Trophoblast cell (in vitro differentiated cells and primary cell): ENCODE measurements around the gene NDFIP1.

Experiments used
- DNase-seq, 2 donors: peaks; one replicate each; pipeline ENCODE4 v3.0.0-alpha.2; 2016
- H2AFZ ChIP-seq: 2 replicates; pipeline ENCODE4 v1.6.1; 2013; ENCODE audit warnings: low read length, moderate library complexity, mild to moderate bottlenecking; ENCODE audit not compliant: insufficient read depth, poor library complexity
- H2AK5ac ChIP-seq: 2 replicates; pipeline ENCODE4 v1.6.1; 2013; ENCODE audit warnings: mild to moderate bottlenecking, low read length
- H2BK120ac ChIP-seq: 2 replicates; pipeline ENCODE4 v1.6.1; 2013; ENCODE audit warnings: low read length, mild to moderate bottlenecking, moderate library complexity; ENCODE audit not compliant: insufficient read depth, poor library complexity
- H2BK12ac ChIP-seq: 2 replicates; pipeline ENCODE4 v1.6.1; 2013; ENCODE audit warnings: mild to moderate bottlenecking, low read length, moderate library complexity
- H2BK5ac ChIP-seq: 2 replicates; pipeline ENCODE4 v1.6.1; 2013; ENCODE audit warnings: low read length, low read depth, moderate library complexity, mild to moderate bottlenecking; ENCODE audit not compliant: poor library complexity
- H3K14ac ChIP-seq: 2 replicates; pipeline ENCODE4 v1.6.1; 2013; ENCODE audit warnings: mild to moderate bottlenecking, low read length
- H3K18ac ChIP-seq: 2 replicates; pipeline ENCODE4 v1.6.1; 2013; ENCODE audit warnings: mild to moderate bottlenecking, low read length
- H3K23ac ChIP-seq: 2 replicates; pipeline ENCODE4 v1.6.1; 2013; ENCODE audit warnings: low read length
- H3K27ac ChIP-seq: 2 replicates; pipeline ENCODE4 v1.5.1; 2013; ENCODE audit warnings: low read depth, mild to moderate bottlenecking, inconsistent platforms, low read length, moderate library complexity
- H3K27me3 ChIP-seq: 2 replicates; pipeline ENCODE4 v1.6.1; 2013; ENCODE audit warnings: inconsistent platforms, mild to moderate bottlenecking, low read length, moderate library complexity; ENCODE audit not compliant: insufficient read depth
- H3K36me3 ChIP-seq, 2 experiments: 1 replicate in 1 of 2; 2 replicates in 1 of 2; pipeline ENCODE4 v1.6.1; 2013; ENCODE audit warnings: low read length in 2 of 2, mild to moderate bottlenecking in 2 of 2, moderate library complexity in 1 of 2; ENCODE audit not compliant: insufficient read depth in 2 of 2, control insufficient read depth in 1 of 2
- H3K4ac ChIP-seq: 2 replicates; pipeline ENCODE4 v1.6.1; 2013; ENCODE audit warnings: low read depth, mild to moderate bottlenecking, low read length, moderate library complexity
- H3K4me1 ChIP-seq, 2 experiments: 1 replicate in 1 of 2; 2 replicates in 1 of 2; pipeline ENCODE4 v1.6.1; 2013; ENCODE audit warnings: low read length in 2 of 2, mild to moderate bottlenecking in 2 of 2, moderate library complexity in 1 of 2; ENCODE audit not compliant: insufficient read depth in 2 of 2, control insufficient read depth in 1 of 2
- H3K4me2 ChIP-seq: 2 replicates; pipeline ENCODE4 v1.6.1; 2013; ENCODE audit warnings: inconsistent platforms, mild to moderate bottlenecking, low read length, moderate library complexity
- H3K4me3 ChIP-seq: 2 replicates; pipeline ENCODE4 v1.5.1; 2013; ENCODE audit warnings: mild to moderate bottlenecking, low read depth, low read length, inconsistent platforms
- H3K79me1 ChIP-seq: one replicate; pipeline ENCODE4 v1.6.1; 2013; ENCODE audit warnings: low read length
- H3K79me2 ChIP-seq: 2 replicates; pipeline ENCODE4 v1.6.1; 2013; ENCODE audit warnings: low read length, mild to moderate bottlenecking; ENCODE audit not compliant: control insufficient read depth, insufficient read depth, poor library complexity
- H3K9ac ChIP-seq: 2 replicates; pipeline ENCODE4 v1.6.1; 2013; ENCODE audit warnings: mild to moderate bottlenecking, low read length
- H3K9me3 ChIP-seq: 2 replicates; pipeline ENCODE4 v1.6.1; 2013; ENCODE audit warnings: low read depth, mild to moderate bottlenecking, control low read depth, inconsistent platforms, low read length; ENCODE audit not compliant: insufficient read depth
- H4K12ac ChIP-seq: 2 replicates; pipeline ENCODE4 v1.6.1; 2013; ENCODE audit warnings: low read depth, mild to moderate bottlenecking, low read length, moderate library complexity
- H4K8ac ChIP-seq: 2 replicates; pipeline ENCODE4 v1.6.1; 2013; ENCODE audit warnings: low read depth, mild to moderate bottlenecking, low read length, moderate library complexity
- H4K91ac ChIP-seq: one replicate; pipeline ENCODE4 v1.6.1; 2013; ENCODE audit warnings: low read depth, mild to moderate bottlenecking, low read length, moderate library complexity
- WGBS: extraction: QIAGEN DNeasy Blood & Tissue Kit; methylation state at CpG from one replicate; pipeline ENCODE4 v1.1.7; 2013; ENCODE audit warnings: missing lambda C conversion rate; ENCODE audit not compliant: insufficient read length, insufficient coverage; ENCODE audit errors: extremely low coverage; 5-methylcytosine and 5-hydroxymethylcytosine counted together

NDFIP1 gene

DNA sequence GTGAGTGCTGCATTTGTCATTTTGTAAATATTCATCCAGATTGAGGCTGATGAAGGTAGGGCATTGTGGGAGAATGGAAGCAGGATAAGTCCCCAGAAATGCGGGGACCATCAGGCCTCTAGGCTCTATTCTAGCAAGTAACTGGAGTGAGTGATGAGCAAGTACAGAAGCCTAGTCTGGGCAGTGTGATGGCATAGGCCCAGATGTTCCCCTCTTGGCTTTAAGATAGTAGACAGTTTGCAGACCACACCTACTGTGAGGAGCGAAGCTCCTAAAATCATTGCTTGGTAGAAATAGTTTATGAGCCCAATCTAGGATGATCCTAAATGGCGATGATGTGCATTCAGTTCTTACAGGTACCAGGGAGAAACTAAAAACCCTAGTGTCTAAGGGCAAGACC lies 24.3 kb downstream of the NDFIP1 start:
- H3K4me2 ChIP-seq = no peak overlapping the region
- H3K4me3 ChIP-seq = no peak overlapping the region
- H4K12ac ChIP-seq = no peak overlapping the region
- no peak overlapping the region for H2BK5ac ChIP-seq
- H3K36me3 ChIP-seq = peaks cover 3 to 9% of the 10 kb centered on the region in 2 experiments
- no peaks in the 10 kb centered on the region for H3K79me1 ChIP-seq
- H3K18ac ChIP-seq = no peak overlapping the region
- no peaks in the 10 kb centered on the region for H3K4me1 ChIP-seq
- no peak overlapping the region for H3K27ac ChIP-seq
- WGBS = no CpG with 5 or more reads among the region's 3 CpGs
- no peaks in the 10 kb centered on the region for H3K9me3 ChIP-seq
- no peak overlapping the region for H2AK5ac ChIP-seq
- H3K14ac ChIP-seq = no peak overlapping the region
- no peak overlapping the region for H3K9ac ChIP-seq
- no peak overlapping the region for H2BK12ac ChIP-seq
- H3K27me3 ChIP-seq = no peaks in the 10 kb centered on the region
- H4K91ac ChIP-seq = no peak overlapping the region
- H2BK120ac ChIP-seq = no peak overlapping the region
- H3K79me2 ChIP-seq = no peaks in the 10 kb centered on the region
- no peak overlapping the region for H3K4ac ChIP-seq
- DNase-seq = no peak
- H2AFZ ChIP-seq = no peak overlapping the region
- H3K23ac ChIP-seq = no peak overlapping the region
- no peak overlapping the region for H4K8ac ChIP-seq

DNA sequence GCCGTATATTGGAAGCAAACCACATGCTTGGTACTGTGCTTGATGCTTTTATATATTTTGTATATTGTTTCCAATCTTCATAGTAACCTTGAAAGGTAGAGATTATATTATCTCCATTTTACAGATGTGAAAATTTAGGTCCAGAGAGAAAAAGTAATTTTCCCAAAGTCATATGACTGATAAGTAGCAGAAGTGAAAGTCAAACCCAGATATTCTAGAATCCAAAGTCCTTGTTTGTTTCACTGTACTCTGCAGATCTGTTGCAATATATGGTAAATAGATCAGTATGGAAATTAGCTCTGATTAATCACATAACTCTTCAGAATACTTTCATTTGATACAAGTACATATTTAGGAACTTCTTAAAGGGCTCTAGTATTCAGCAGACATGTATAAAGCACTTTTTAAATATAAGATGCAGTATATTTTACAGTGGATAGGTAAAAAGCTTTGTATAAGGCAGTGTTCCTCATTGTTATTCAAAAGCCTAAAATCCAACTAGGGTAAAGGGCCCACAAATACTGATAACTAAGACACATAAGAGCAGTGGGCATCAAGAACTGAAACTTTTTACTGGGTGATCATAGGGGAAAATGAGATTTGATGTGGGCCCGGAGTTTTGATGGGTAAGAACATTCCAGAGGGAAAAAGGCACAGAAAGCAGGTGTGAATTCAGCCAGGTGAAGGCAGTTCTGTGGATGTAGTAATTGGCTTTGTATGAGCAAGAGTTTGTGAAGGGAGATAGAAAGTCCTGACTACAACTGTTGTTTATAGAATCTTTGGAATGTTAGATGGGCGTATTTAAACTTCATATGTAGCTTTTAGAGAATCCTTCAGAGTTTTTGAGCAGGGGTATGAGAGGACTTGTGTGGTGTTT lies 25.0 kb downstream of the NDFIP1 start:
- peak; percentile 41 to 81 for DNase-seq
- Histone ChIP-seq H3K14ac (no peak overlapping the region), H3K18ac (no peak overlapping the region), H3K9me3 (no peaks in the 10 kb centered on the region), H3K36me3 (peaks cover 3 to 9% of the 10 kb centered on the region in 2 experiments), H2BK12ac (no peak overlapping the region), H2BK120ac (no peak overlapping the region), H3K4ac (no peak overlapping the region), H2AK5ac (no peak overlapping the region), H4K8ac (no peak overlapping the region), H4K91ac (no peak overlapping the region), H2BK5ac (no peak overlapping the region), H3K27me3 (no peaks in the 10 kb centered on the region), H3K9ac (no peak overlapping the region), H3K4me3 (no peak overlapping the region), H3K79me1 (no peaks in the 10 kb centered on the region), H3K27ac (no peak overlapping the region), H3K79me2 (no peaks in the 10 kb centered on the region), H2AFZ (no peak overlapping the region), H3K4me1 (no peaks in the 10 kb centered on the region), H4K12ac (no peak overlapping the region), H3K4me2 (no peak overlapping the region), H3K23ac (no peak overlapping the region)
- WGBS = no CpG with 5 or more reads among the region's 3 CpGs

DNA sequence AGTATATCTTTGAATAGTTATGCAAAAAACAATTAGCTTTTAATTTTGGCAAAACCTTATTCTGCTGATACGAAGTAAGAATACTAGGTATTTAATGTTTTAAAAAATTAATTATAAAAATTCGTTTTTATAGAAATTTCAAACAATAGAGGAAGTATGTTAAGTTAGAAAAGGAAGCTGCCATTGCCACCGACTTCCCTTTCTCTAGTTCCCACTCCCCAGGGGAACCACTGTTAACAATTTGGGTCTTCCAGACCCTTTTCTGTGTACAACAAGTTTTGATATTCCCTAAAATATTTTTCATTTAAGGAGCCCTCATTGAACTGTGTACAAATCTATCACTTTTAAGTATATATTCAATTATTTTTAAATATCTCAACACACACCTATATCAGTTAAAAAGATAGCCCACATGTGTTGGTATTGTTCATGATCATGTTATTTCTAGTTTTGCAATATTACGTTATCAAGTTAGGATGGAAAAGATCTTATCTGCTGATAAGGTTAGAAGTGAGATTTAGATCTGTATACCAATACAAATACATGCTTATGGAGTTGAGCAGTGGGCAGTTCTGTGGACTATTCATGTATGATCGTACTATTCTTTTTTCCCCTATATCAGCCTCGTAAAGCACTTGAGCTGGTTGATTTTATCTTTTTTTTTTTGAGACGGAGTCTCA lies 25.9 kb downstream of the NDFIP1 start:
- no peak overlapping the region for H2AK5ac ChIP-seq
- no peak overlapping the region for H2BK5ac ChIP-seq
- peaks cover 3 to 9% of the 10 kb centered on the region in 2 experiments for H3K36me3 ChIP-seq
- no peak overlapping the region for H3K9ac ChIP-seq
- H3K79me2 ChIP-seq = no peaks in the 10 kb centered on the region
- no peaks in the 10 kb centered on the region for H3K27me3 ChIP-seq
- H3K4me3 ChIP-seq = no peak overlapping the region
- no peaks in the 10 kb centered on the region for H3K4me1 ChIP-seq
- no peak overlapping the region for H2BK12ac ChIP-seq
- H3K27ac ChIP-seq = no peak overlapping the region
- no peak overlapping the region for H2BK120ac ChIP-seq
- H3K14ac ChIP-seq = no peak overlapping the region
- no peak overlapping the region for H3K4ac ChIP-seq
- no peak overlapping the region for H3K4me2 ChIP-seq
- no peak overlapping the region for H4K91ac ChIP-seq
- no CpG with 5 or more reads among the region's 7 CpGs for WGBS
- DNase-seq = peak; percentile 48 to 90
- no peak overlapping the region for H4K8ac ChIP-seq
- H4K12ac ChIP-seq = no peak overlapping the region
- no peak overlapping the region for H3K18ac ChIP-seq
- H2AFZ ChIP-seq = no peak overlapping the region
- no peaks in the 10 kb centered on the region for H3K79me1 ChIP-seq
- H3K9me3 ChIP-seq = no peaks in the 10 kb centered on the region
- H3K23ac ChIP-seq = no peak overlapping the region

DNA sequence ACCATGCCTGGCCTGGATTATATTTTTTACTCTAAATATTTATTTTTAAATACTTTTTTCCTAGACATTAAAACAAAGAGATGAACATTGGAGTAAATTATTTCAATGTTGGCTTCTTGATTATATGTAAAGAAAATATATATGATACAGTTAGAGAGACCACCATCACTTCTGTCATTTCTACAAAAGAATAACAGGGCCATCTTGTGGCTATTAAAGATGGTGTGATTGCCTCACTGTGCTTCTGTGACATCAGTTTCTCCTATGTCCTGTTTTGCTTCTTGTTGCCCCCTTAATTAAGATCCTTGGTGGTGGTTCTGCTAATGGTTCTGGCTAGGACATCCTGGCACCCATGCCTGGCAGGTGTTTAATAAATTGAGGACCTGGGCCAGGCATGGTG lies 32.9 kb downstream of the NDFIP1 start:
- DNase-seq = no peak
- H4K91ac ChIP-seq = no peak overlapping the region
- no peak overlapping the region for H3K4me3 ChIP-seq
- H2AK5ac ChIP-seq = no peak overlapping the region
- no peaks in the 10 kb centered on the region for H3K27me3 ChIP-seq
- H3K4me2 ChIP-seq = no peak overlapping the region
- no peak overlapping the region for H2BK120ac ChIP-seq
- H3K27ac ChIP-seq = no peak overlapping the region
- no peak overlapping the region for H3K14ac ChIP-seq
- no peaks in the 10 kb centered on the region for H3K79me1 ChIP-seq
- H3K9me3 ChIP-seq = no peaks in the 10 kb centered on the region
- H3K4me1 ChIP-seq = no peaks in the 10 kb centered on the region
- H3K9ac ChIP-seq = no peak overlapping the region
- no peak overlapping the region for H2BK5ac ChIP-seq
- H3K18ac ChIP-seq = no peak overlapping the region
- H4K8ac ChIP-seq = no peak overlapping the region
- no peak overlapping the region for H3K4ac ChIP-seq
- no peak overlapping the region for H2BK12ac ChIP-seq
- no peak overlapping the region for H2AFZ ChIP-seq
- H3K23ac ChIP-seq = no peak overlapping the region
- no peaks in the 10 kb centered on the region for H3K79me2 ChIP-seq
- peaks cover 3 to 16% of the 10 kb centered on the region in 2 experiments for H3K36me3 ChIP-seq
- H4K12ac ChIP-seq = no peak overlapping the region
